SK-N-SH treated with all-trans-retinoic acid at 6 μM for 48 hours (cell line): Measurements from ENCODE around the gene MAN1A1.

Experiments
- CSDC2 ChIP-seq: fragments of 250-450 bp; sonication (Bioruptor Pico); IDR thresholded peaks from 2 replicates; pipeline ENCODE4 v1.5.0; 2020; ENCODE audit warnings: mild to moderate bottlenecking, moderate library complexity
- ISL1 ChIP-seq: fragments of 250-450 bp; sonication (Bioruptor Pico); IDR thresholded peaks from 2 replicates; pipeline ENCODE4 v2.1.2; 2022; ENCODE audit warnings: mild to moderate bottlenecking, moderate library complexity
- RARB ChIP-seq: fragments of 250-450 bp; sonication (Bioruptor Pico); IDR thresholded peaks from 2 replicates; pipeline ENCODE4 v1.8.0; 2021; ENCODE audit warnings: mild to moderate bottlenecking, moderate library complexity
- TF ChIP-seq, protein P1 (sequence below): fragments of 250-450 bp; sonication (Bioruptor Pico); IDR thresholded peaks from 2 replicates; pipeline ENCODE4 v1.5.0; 2020; ENCODE audit warnings: mild to moderate bottlenecking, moderate library complexity

DNA sequence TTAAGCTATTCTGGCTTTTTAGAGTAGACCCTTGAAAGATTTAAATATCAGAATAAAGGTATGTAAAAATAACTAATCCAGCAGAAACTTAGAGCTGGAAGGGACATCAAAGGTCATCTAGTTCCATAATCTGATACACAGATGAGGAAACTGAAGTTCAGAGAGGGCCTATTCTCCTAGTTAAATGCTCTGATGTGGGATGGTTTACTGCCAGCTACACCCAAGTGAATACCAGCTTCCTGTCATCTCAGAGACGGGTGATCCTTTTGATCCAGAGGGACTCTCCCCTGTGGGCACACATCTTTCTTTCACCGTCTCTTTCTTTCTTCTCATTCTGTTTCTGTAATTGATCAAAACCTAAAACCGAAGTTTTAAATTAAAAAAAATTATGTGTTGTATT, 94.1 kb downstream of the MAN1A1 start:
- no peak for TF ChIP-seq RARB (CRISPR knock-in tag)
- TF ChIP-seq, protein P1, sequence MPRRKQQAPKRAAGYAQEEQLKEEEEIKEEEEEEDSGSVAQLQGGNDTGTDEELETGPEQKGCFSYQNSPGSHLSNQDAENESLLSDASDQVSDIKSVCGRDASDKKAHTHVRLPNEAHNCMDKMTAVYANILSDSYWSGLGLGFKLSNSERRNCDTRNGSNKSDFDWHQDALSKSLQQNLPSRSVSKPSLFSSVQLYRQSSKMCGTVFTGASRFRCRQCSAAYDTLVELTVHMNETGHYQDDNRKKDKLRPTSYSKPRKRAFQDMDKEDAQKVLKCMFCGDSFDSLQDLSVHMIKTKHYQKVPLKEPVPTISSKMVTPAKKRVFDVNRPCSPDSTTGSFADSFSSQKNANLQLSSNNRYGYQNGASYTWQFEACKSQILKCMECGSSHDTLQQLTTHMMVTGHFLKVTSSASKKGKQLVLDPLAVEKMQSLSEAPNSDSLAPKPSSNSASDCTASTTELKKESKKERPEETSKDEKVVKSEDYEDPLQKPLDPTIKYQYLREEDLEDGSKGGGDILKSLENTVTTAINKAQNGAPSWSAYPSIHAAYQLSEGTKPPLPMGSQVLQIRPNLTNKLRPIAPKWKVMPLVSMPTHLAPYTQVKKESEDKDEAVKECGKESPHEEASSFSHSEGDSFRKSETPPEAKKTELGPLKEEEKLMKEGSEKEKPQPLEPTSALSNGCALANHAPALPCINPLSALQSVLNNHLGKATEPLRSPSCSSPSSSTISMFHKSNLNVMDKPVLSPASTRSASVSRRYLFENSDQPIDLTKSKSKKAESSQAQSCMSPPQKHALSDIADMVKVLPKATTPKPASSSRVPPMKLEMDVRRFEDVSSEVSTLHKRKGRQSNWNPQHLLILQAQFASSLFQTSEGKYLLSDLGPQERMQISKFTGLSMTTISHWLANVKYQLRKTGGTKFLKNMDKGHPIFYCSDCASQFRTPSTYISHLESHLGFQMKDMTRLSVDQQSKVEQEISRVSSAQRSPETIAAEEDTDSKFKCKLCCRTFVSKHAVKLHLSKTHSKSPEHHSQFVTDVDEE (CRISPR knock-in tag) = no peak
- no peak for TF ChIP-seq CSDC2 (CRISPR knock-in tag)
- TF ChIP-seq ISL1 (CRISPR knock-in tag) = no peak
